Astrocyte (in vitro differentiated cells and primary cell): Measurements from ENCODE around the gene RFC2. TPM values are rescaled to one million over a fixed set of nuclear protein-coding genes. Genes with fewer than 3 reads are reported as not detected.

ENCODE experiments used
- DNase-seq: peaks from one replicate; pipeline ENCODE4 v3.0.0-alpha.2; 2010; ENCODE audit warnings: low read depth
- FAIRE-seq: peaks from 2 replicates; lab custom pipeline; 2011; peaks lifted over from hg19 to GRCh38; lab: Jason Lieb, UNC
- H2AFZ ChIP-seq: 2 replicates; pipeline ENCODE4 v1.6.0; 2012; ENCODE audit warnings: low read depth, low read length, inconsistent platforms
- H3K27ac ChIP-seq: 2 replicates; pipeline ENCODE4 v1.5.1; 2011; ENCODE audit warnings: low read depth, low read length, inconsistent platforms
- H3K27me3 ChIP-seq: 2 replicates; pipeline ENCODE4 v1.6.0; 2011; ENCODE audit warnings: low read length, inconsistent platforms; ENCODE audit not compliant: insufficient read depth
- H3K36me3 ChIP-seq: 2 replicates; pipeline ENCODE4 v1.5.1; 2011; ENCODE audit warnings: low read length, inconsistent platforms; ENCODE audit not compliant: insufficient read depth
- H3K4me1 ChIP-seq: 2 replicates; pipeline ENCODE4 v1.5.1; 2011; ENCODE audit warnings: low read length, inconsistent platforms; ENCODE audit not compliant: insufficient read depth
- H3K4me2 ChIP-seq: 2 replicates; pipeline ENCODE4 v1.6.0; 2012; ENCODE audit warnings: low read length, inconsistent platforms
- H3K4me3 ChIP-seq: 2 replicates; pipeline ENCODE4 v1.5.1; 2011; ENCODE audit warnings: low read depth, mild to moderate bottlenecking, low read length, inconsistent platforms; ENCODE audit not compliant: insufficient read depth
- H3K79me2 ChIP-seq: 2 replicates; pipeline ENCODE4 v1.6.0; 2012; ENCODE audit warnings: mild to moderate bottlenecking, low read length, inconsistent platforms; ENCODE audit not compliant: insufficient read depth
- H3K9ac ChIP-seq: 2 replicates; pipeline ENCODE4 v1.6.0; 2012; ENCODE audit warnings: mild to moderate bottlenecking, low read length, inconsistent platforms
- H3K9me3 ChIP-seq: 2 replicates; pipeline ENCODE4 v1.5.1; 2012; ENCODE audit warnings: low read depth, mild to moderate bottlenecking, low read length, inconsistent platforms; ENCODE audit not compliant: insufficient read depth
- H4K20me1 ChIP-seq: 2 replicates; pipeline ENCODE4 v1.6.0; 2012; ENCODE audit warnings: low read length, inconsistent platforms; ENCODE audit not compliant: insufficient read depth
- H3K27ac Mint-ChIP-seq: one replicate; pipeline ENCODE4 v1.8.0; 2021; ENCODE audit warnings: mild to moderate bottlenecking, mixed read lengths; ENCODE audit not compliant: unreplicated experiment
- H3K27me3 Mint-ChIP-seq: one replicate; pipeline ENCODE4 v1.8.0; 2021; ENCODE audit warnings: low read depth, mixed read lengths; ENCODE audit not compliant: unreplicated experiment
- H3K36me3 Mint-ChIP-seq: one replicate; pipeline ENCODE4 v1.8.0; 2021; ENCODE audit warnings: low read depth, mixed read lengths; ENCODE audit not compliant: unreplicated experiment
- H3K4me1 Mint-ChIP-seq: one replicate; pipeline ENCODE4 v1.8.0; 2021; ENCODE audit warnings: low read depth, mixed read lengths; ENCODE audit not compliant: unreplicated experiment
- H3K4me3 Mint-ChIP-seq: one replicate; pipeline ENCODE4 v1.8.0; 2021; ENCODE audit warnings: mild to moderate bottlenecking, moderate library complexity, mixed read lengths; ENCODE audit not compliant: unreplicated experiment
- H3K9me3 Mint-ChIP-seq: one replicate; pipeline ENCODE4 v1.8.0; 2021; ENCODE audit warnings: mild to moderate bottlenecking, mixed read lengths; ENCODE audit not compliant: unreplicated experiment
- EZH2 ChIP-seq: IDR thresholded peaks from 2 replicates; pipeline ENCODE4 v1.6.1; 2012; ENCODE audit warnings: mild to moderate bottlenecking, low read length, inconsistent platforms; ENCODE audit not compliant: insufficient read depth
- total RNA-seq: library from RNA; stranded (reverse); gene quantifications from 2 replicates; pipeline ENCODE4 v1.2.1, GENCODE V29; 2021
- TF ChIP-seq, protein P1 (sequence below): IDR thresholded peaks from 2 replicates; pipeline ENCODE4 v1.5.1; 2011; ENCODE audit warnings: low read depth, mild to moderate bottlenecking, inconsistent platforms, low read length, moderate library complexity; ENCODE audit not compliant: insufficient read depth

Gene RFC2
- total RNA-seq, 1 donor from 2014 or later, result 12.3 TPM

DNA sequence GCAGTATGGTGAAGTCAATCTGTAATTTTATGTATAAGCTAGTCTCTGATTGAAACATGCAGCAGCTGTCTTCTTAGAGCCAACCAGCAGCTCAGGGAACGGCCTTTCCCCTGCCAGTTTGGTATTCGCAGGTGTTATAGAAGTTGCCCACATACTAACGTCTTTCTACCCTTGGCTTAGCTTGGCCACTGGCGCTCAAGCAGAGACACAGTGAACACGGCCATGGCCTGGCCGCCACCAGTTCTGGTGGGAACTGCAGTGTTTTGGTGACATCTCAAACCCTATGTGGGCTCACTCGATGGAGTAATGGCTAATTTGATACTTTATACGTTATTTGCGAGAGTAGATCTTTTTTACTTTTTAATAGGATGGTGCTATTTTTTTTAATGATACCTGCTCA is 63.0 kb downstream of the RFC2 start:
- DNase-seq (no peak), FAIRE-seq (no peak)
- Histone ChIP-seq H3K4me1 (peaks cover 15% of the 10 kb centered on the region), H2AFZ (no peak overlapping the region), H3K9me3 (no peaks in the 10 kb centered on the region), H4K20me1 (peaks cover 85% of the 10 kb centered on the region), H3K9ac (no peak overlapping the region), H3K4me3 (no peak overlapping the region), H3K79me2 (peaks cover 72% of the 10 kb centered on the region), H3K36me3 (peaks cover 58% of the 10 kb centered on the region), H3K4me2 (no peak overlapping the region), H3K27ac (no peak overlapping the region), H3K27me3 (no peaks in the 10 kb centered on the region)
- peak overlapping the region; percentile 62 for H3K27ac Mint-ChIP-seq
- H3K4me3 Mint-ChIP-seq, result no peak overlapping the region
- peaks cover 23% of the 10 kb centered on the region for H3K4me1 Mint-ChIP-seq
- peaks cover 27% of the 10 kb centered on the region for H3K36me3 Mint-ChIP-seq
- no peaks in the 10 kb centered on the region for H3K27me3 Mint-ChIP-seq
- TF ChIP-seq EZH2, result no peak
- TF ChIP-seq, protein P1, sequence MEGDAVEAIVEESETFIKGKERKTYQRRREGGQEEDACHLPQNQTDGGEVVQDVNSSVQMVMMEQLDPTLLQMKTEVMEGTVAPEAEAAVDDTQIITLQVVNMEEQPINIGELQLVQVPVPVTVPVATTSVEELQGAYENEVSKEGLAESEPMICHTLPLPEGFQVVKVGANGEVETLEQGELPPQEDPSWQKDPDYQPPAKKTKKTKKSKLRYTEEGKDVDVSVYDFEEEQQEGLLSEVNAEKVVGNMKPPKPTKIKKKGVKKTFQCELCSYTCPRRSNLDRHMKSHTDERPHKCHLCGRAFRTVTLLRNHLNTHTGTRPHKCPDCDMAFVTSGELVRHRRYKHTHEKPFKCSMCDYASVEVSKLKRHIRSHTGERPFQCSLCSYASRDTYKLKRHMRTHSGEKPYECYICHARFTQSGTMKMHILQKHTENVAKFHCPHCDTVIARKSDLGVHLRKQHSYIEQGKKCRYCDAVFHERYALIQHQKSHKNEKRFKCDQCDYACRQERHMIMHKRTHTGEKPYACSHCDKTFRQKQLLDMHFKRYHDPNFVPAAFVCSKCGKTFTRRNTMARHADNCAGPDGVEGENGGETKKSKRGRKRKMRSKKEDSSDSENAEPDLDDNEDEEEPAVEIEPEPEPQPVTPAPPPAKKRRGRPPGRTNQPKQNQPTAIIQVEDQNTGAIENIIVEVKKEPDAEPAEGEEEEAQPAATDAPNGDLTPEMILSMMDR, result no peak
- H3K9me3 Mint-ChIP-seq, result no peaks in the 10 kb centered on the region

DNA sequence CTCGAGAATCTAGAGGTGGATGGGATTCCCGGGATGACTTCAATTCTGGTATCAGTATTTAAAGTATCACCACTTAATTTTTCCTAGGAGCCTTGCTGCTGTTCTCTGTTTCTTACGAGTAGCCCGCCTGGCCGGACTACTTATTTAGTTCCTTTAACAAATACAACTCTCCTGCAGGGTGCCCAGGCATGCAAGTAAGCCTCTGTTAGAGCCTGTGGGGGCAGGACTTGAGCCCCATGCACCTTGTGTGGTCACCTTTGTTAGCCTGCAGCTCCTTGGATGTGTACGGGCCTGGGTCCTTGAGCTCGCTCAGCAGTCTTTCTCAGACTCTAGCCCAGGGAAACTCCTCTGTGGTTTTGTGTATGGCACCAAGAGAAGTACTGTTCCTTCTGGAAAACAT is 63.9 kb downstream of the RFC2 start:
- DNase-seq (no peak), FAIRE-seq (no peak)
- Histone ChIP-seq H3K36me3 (peaks cover 58% of the 10 kb centered on the region), H3K4me1 (peaks cover 16% of the 10 kb centered on the region), H3K27me3 (no peaks in the 10 kb centered on the region), H3K27ac (no peak overlapping the region), H3K9me3 (no peaks in the 10 kb centered on the region), H3K4me3 (no peak overlapping the region), H3K79me2 (peaks cover 82% of the 10 kb centered on the region), H4K20me1 (peaks cover 90% of the 10 kb centered on the region), H2AFZ (no peak overlapping the region), H3K9ac (no peak overlapping the region), H3K4me2 (no peak overlapping the region)
- Mint-ChIP-seq H3K27ac (no peak overlapping the region), H3K4me1 (peaks cover 25% of the 10 kb centered on the region), H3K9me3 (no peaks in the 10 kb centered on the region), H3K36me3 (peaks cover 27% of the 10 kb centered on the region), H3K27me3 (no peaks in the 10 kb centered on the region), H3K4me3 (no peak overlapping the region)
- TF ChIP-seq EZH2, result no peak
- TF ChIP-seq, protein P1, result no peak

DNA sequence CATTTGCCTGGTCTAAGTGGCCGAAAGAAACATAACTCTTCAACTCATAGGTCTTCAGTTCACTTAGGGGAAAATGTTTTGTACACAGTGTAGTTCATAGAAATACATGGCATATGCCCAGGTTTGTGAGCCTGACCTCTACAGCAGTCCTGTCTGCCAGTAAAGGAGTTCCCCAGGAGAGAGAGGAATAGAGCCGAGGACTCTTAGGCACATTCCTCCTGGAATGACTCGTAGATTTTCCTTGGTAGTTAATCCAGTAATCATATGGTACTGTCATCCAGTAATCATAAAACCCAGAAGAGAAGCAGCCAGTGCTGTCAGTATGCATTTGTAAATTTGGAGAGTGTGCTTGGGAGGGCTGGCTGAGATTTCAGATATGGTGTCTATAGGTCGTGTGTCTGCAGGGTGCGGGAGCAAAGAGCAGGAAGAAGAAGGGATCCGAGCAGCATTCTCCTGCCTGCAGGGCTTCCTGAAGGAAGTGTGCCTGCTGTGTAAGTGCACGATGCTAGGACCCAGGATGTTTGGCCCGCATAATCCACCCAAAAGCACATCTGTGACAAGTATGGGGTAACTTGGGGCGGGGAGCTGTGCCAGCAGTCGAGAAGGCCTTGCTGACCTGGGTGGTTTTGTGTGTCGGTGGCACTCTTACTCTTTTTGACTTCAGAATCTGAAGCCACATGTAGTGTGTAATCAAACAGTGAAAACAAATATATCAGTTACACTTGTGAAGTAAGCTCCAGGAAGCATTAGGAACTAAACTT is 66.1 kb downstream of the RFC2 start:
- Histone ChIP-seq H3K27ac (no peak overlapping the region), H2AFZ (no peak overlapping the region), H3K79me2 (peaks cover 93% of the 10 kb centered on the region), H3K4me2 (peak overlapping the region; percentile 3), H3K27me3 (no peaks in the 10 kb centered on the region), H3K36me3 (peaks cover 40% of the 10 kb centered on the region), H3K9me3 (no peaks in the 10 kb centered on the region), H3K4me3 (no peak overlapping the region), H3K9ac (no peak overlapping the region), H4K20me1 (peaks cover 92% of the 10 kb centered on the region), H3K4me1 (peaks cover 13% of the 10 kb centered on the region)
- DNase-seq (no peak), FAIRE-seq (no peak)
- TF ChIP-seq EZH2, result no peak
- TF ChIP-seq, protein P1, result no peak
- Mint-ChIP-seq H3K27ac (peak overlapping the region; percentile 89), H3K4me1 (peaks cover 34% of the 10 kb centered on the region), H3K4me3 (peak overlapping the region; percentile 60), H3K27me3 (no peaks in the 10 kb centered on the region), H3K9me3 (no peaks in the 10 kb centered on the region), H3K36me3 (peaks cover 23% of the 10 kb centered on the region)
